Endothelial cell of umbilical vein (primary cell): ENCODE data around the gene ESRRB. TPM values are rescaled to one million over a fixed set of nuclear protein-coding genes. Genes with fewer than 3 reads are reported as not detected.

Source experiments
- BruUV-seq: library from RNA; stranded (reverse); fragments of 400-500 nt; replicated peaks from 2 replicates; lab custom pipeline; 2021; lab: Mats Ljungman, UMichigan
- CTCF ChIA-PET: fragments of 300-600, 350-600 bp; sonication (Branson Sonifier 250); formaldehyde crosslinking; loops from one replicate; lab custom pipeline; 2021; ENCODE audit warnings: antibody characterized with exemption, inconsistent platforms; lab: Charles Lee
- POLR2A ChIA-PET: fragments of 300-600, 350-600 bp; sonication (Branson Sonifier 250); formaldehyde crosslinking; loops from one replicate; lab custom pipeline; 2021; ENCODE audit warnings: antibody characterized with exemption, inconsistent platforms; lab: Charles Lee
- DNase-seq: peaks from one replicate; pipeline ENCODE4 v3.0.0-alpha.2; 2011; ENCODE audit warnings: low read depth, low spot score
- FAIRE-seq: peaks from 2 replicates; lab custom pipeline; 2011; peaks lifted over from hg19 to GRCh38; lab: Jason Lieb, UNC
- H2AFZ ChIP-seq: 2 replicates; pipeline ENCODE4 v1.6.0; 2012; ENCODE audit warnings: low read depth, low read length, control low read depth, inconsistent platforms
- H3K27ac ChIP-seq: 2 replicates; pipeline ENCODE4 v1.5.1; 2011; ENCODE audit warnings: low read depth, mild to moderate bottlenecking, control low read depth, low read length, moderate library complexity; ENCODE audit not compliant: insufficient read depth
- H3K27me3 ChIP-seq, 2 experiments: 2 replicates each; pipeline versions ENCODE4 v1.6.0 to v1.6.1; 2011; ENCODE audit warnings: low read length in 2 of 2, mixed read lengths in 1 of 2; ENCODE audit not compliant: control insufficient read depth in 2 of 2, insufficient read depth in 2 of 2
- H3K36me3 ChIP-seq, 2 experiments: 2 replicates in 1 of 2; 3 replicates in 1 of 2; pipeline ENCODE4 v1.5.1; 2011; ENCODE audit warnings: low read length in 2 of 2, mild to moderate bottlenecking in 1 of 2, moderate library complexity in 1 of 2; ENCODE audit not compliant: control insufficient read depth in 2 of 2, insufficient read depth in 2 of 2; ENCODE audit errors: extremely low read depth in 1 of 2
- H3K4me1 ChIP-seq: 3 replicates; pipeline ENCODE4 v1.5.1; 2011; ENCODE audit warnings: mild to moderate bottlenecking, low read length; ENCODE audit not compliant: control insufficient read depth, insufficient read depth; ENCODE audit errors: extremely low read depth
- H3K4me2 ChIP-seq: 2 replicates; pipeline ENCODE4 v1.6.1; 2011; ENCODE audit warnings: low read length, control low read depth, mixed read lengths; ENCODE audit not compliant: insufficient read depth
- H3K4me3 ChIP-seq, 3 experiments: fragments of 200-600 bp in 1 of 3; sonication (generic), shearing (Covaris generic) in 1 of 3; replicated peaks in 1 of 3; 2 replicates each; pipeline ENCODE4 v1.5.1; 2011 to 2016; ENCODE audit warnings: control low read depth in 3 of 3, low read length in 3 of 3, mild to moderate bottlenecking in 2 of 3, inconsistent platforms in 1 of 3, low read depth in 1 of 3, moderate library complexity in 1 of 3; ENCODE audit not compliant: insufficient read depth in 1 of 3
- H3K79me2 ChIP-seq: 2 replicates; pipeline ENCODE4 v1.6.0; 2012; ENCODE audit warnings: low read length, inconsistent platforms; ENCODE audit not compliant: control insufficient read depth, insufficient read depth
- H3K9ac ChIP-seq: replicated peaks from 2 replicates; pipeline ENCODE3; 2011; ENCODE audit warnings: low read length, control low read depth; ENCODE audit not compliant: insufficient read depth; ENCODE audit errors: extremely low read depth
- H3K9me1 ChIP-seq: replicated peaks from 3 replicates; pipeline ENCODE4 v1.6.0; 2011; ENCODE audit warnings: mild to moderate bottlenecking, low read length; ENCODE audit not compliant: control insufficient read depth, insufficient read depth; ENCODE audit errors: extremely low read depth
- H3K9me3 ChIP-seq: replicated peaks from 2 replicates; pipeline ENCODE4 v1.5.1; 2012; ENCODE audit warnings: low read length, inconsistent platforms; ENCODE audit not compliant: control insufficient read depth, insufficient read depth
- H4K20me1 ChIP-seq: replicated peaks from 2 replicates; pipeline ENCODE3; 2011; ENCODE audit warnings: mild to moderate bottlenecking, low read length; ENCODE audit not compliant: control insufficient read depth, insufficient read depth; ENCODE audit errors: extremely low read depth
- CTCF ChIP-seq, 2 donors: IDR thresholded peaks; 1 replicate in 1 of 2; 2 replicates in 1 of 2; pipeline ENCODE4 v1.5.1; 2011; ENCODE audit warnings: low read length in 2 of 2, mild to moderate bottlenecking in 2 of 2, moderate library complexity in 2 of 2, control low read depth in 1 of 2, inconsistent platforms in 1 of 2, low read depth in 1 of 2; ENCODE audit not compliant: insufficient read depth in 1 of 2; ENCODE audit errors: extremely low read depth in 1 of 2
- EZH2 ChIP-seq: IDR thresholded peaks from 2 replicates; pipeline ENCODE4 v1.6.1; 2012; ENCODE audit warnings: borderline replicate concordance, low read depth, mild to moderate bottlenecking, moderate library complexity, low read length, inconsistent platforms; ENCODE audit not compliant: severe bottlenecking
- FOS ChIP-seq: IDR thresholded peaks from 2 replicates; pipeline ENCODE4 v1.6.1; 2011; ENCODE audit warnings: mild to moderate bottlenecking, low read length, moderate library complexity, borderline replicate concordance; ENCODE audit not compliant: insufficient read depth
- GATA2 ChIP-seq: IDR thresholded peaks from 2 replicates; pipeline ENCODE4 v1.7.0; 2011; ENCODE audit warnings: low read depth, mild to moderate bottlenecking, moderate library complexity, mixed read lengths, low read length; ENCODE audit not compliant: insufficient read length, insufficient read depth
- JUN ChIP-seq: IDR thresholded peaks from 2 replicates; pipeline ENCODE4 v1.6.1; 2011; ENCODE audit warnings: borderline replicate concordance, low read depth; ENCODE audit not compliant: insufficient read length, insufficient read depth
- MAX ChIP-seq: IDR thresholded peaks from 2 replicates; pipeline ENCODE4 v1.6.1; 2011; ENCODE audit not compliant: insufficient read depth, insufficient read length
- MYC ChIP-seq: IDR thresholded peaks from one replicate; pipeline ENCODE4 v1.6.1; 2011; ENCODE audit warnings: mild to moderate bottlenecking, low read depth, low read length
- POLR2A ChIP-seq: IDR thresholded peaks from 2 replicates; pipeline ENCODE4 v1.6.1; 2012; ENCODE audit warnings: low read depth, mild to moderate bottlenecking, control low read depth, low read length
- POLR2AphosphoS5 ChIP-seq: IDR thresholded peaks from 2 replicates; pipeline ENCODE4 v1.6.1; 2012; ENCODE audit warnings: low read depth, mild to moderate bottlenecking, control low read depth, low read length, moderate library complexity; ENCODE audit not compliant: insufficient read depth
- dilution Hi-C: fragments of 300-500 bp; cut with MboI; formaldehyde crosslinking; loops from one replicate; pipeline ENCODE4 v1.15.0; 2019; ENCODE audit warnings: low sequenced_read_pairs; ENCODE audit not compliant: extremely low pct_ligation_motif_present
- intact Hi-C: fragments of 100-400 bp; cut with micrococcal nuclease; formaldehyde crosslinking; loops from one replicate; pipeline ENCODE4 v1.10.0; 2022
- polyA plus RNA-seq, 4 experiments: library from polyadenylated mRNA; depleted of rRNA in 3 of 4; stranded (reverse) in 3 of 4; unstranded in 1 of 4; fragments of >200 nt; gene quantifications; 2 replicates each; pipeline versions ENCODE4 v1.2.1 to v1.2.3, GENCODE V29; 2011 to 2012; ENCODE audit warnings: missing spikeins in 1 of 4
- total RNA-seq: library from RNA; stranded (reverse); gene quantifications from 2 replicates; pipeline ENCODE4 v1.2.3, GENCODE V29; 2021

The ESRRB gene
- total and polyA plus RNA-seq, 2 donors (not counting 3 experiments of a cell fraction or from before 2014, with no cell fraction given), result not detected

GRCh38 chr14:76334316-76334715 is 41.6 kb upstream of the ESRRB start:
- no peaks in the 10 kb centered on the region for H3K9me3 ChIP-seq
- no TSS peak for BruUV-seq
- H3K4me1 ChIP-seq, result no peaks in the 10 kb centered on the region
- no peak overlapping the region for H3K4me2 ChIP-seq
- TF ChIP-seq JUN, result no peak
- no peak for TF ChIP-seq POLR2AphosphoS5
- no peak for TF ChIP-seq MYC
- TF ChIP-seq CTCF (IDR thresholded peaks at IDR 0.05; ENCODE audit: extremely low read depth in 1 of 2, insufficient read depth in 1 of 2, low read depth in 1 of 2, low read length in 2 of 2), result no peak
- no peak for TF ChIP-seq EZH2
- no peak for TF ChIP-seq FOS
- TF ChIP-seq GATA2, result no peak
- no peak for TF ChIP-seq MAX
- no peak for TF ChIP-seq POLR2A
- no peaks in the 10 kb centered on the region for H4K20me1 ChIP-seq
- no peak overlapping the region for H3K27ac ChIP-seq
- dilution Hi-C loops, result no loop called here
- H3K36me3 ChIP-seq, result no peaks in the 10 kb centered on the region
- intact Hi-C loops, result no loop called here
- no peak overlapping the region for H3K4me3 ChIP-seq
- FAIRE-seq, result no peak
- DNase-seq, result no peak
- H3K27me3 ChIP-seq, result peaks cover 18 to 21% of the 10 kb centered on the region in 2 experiments
- no peak overlapping the region for H2AFZ ChIP-seq
- CTCF ChIA-PET, result no interaction called here
- no peak overlapping the region for H3K9ac ChIP-seq
- no peaks in the 10 kb centered on the region for H3K9me1 ChIP-seq
- POLR2A ChIA-PET, result no interaction called here
- no peaks in the 10 kb centered on the region for H3K79me2 ChIP-seq
